Duodenal mucosa (tissue), 2 donors: Measurements from ENCODE around the gene GOLGA6C.
"Not testable (repeated sequence)": the region's sequence is repeated elsewhere in the genome, so short reads cannot be mapped to it uniquely, and the experiment has no call there.

Source experiments
- H3K27ac ChIP-seq: one replicate; pipeline ENCODE4 v1.7.0; 2013; ENCODE audit warnings: low read depth, low read length
- H3K27me3 ChIP-seq, 2 donors: one replicate each; pipeline ENCODE4 v1.7.0; 2013; ENCODE audit warnings: low read length in 2 of 2, control low read depth in 1 of 2; ENCODE audit not compliant: insufficient read depth in 2 of 2, control insufficient read depth in 1 of 2
- H3K36me3 ChIP-seq, 2 donors: one replicate each; pipeline ENCODE4 v1.7.0; 2013; ENCODE audit warnings: low read length in 2 of 2, control low read depth in 1 of 2; ENCODE audit not compliant: insufficient read depth in 2 of 2, control insufficient read depth in 1 of 2
- H3K4me1 ChIP-seq, 2 donors: one replicate each; pipeline ENCODE4 v1.7.0; 2013; ENCODE audit warnings: low read length in 2 of 2, control low read depth in 1 of 2; ENCODE audit not compliant: insufficient read depth in 2 of 2, control insufficient read depth in 1 of 2
- H3K4me3 ChIP-seq, 2 donors: one replicate each; pipeline ENCODE4 v1.7.0; 2013; ENCODE audit warnings: low read length in 2 of 2, low read depth in 1 of 2
- H3K9ac ChIP-seq, 2 donors: one replicate each; pipeline ENCODE4 v1.7.0; 2013; ENCODE audit warnings: low read length in 2 of 2, low read depth in 1 of 2
- H3K9me3 ChIP-seq, 2 donors: one replicate each; pipeline ENCODE4 v1.7.0; 2013; ENCODE audit warnings: low read length in 2 of 2, control low read depth in 1 of 2; ENCODE audit not compliant: control insufficient read depth in 1 of 2

Gene GOLGA6C

DNA sequence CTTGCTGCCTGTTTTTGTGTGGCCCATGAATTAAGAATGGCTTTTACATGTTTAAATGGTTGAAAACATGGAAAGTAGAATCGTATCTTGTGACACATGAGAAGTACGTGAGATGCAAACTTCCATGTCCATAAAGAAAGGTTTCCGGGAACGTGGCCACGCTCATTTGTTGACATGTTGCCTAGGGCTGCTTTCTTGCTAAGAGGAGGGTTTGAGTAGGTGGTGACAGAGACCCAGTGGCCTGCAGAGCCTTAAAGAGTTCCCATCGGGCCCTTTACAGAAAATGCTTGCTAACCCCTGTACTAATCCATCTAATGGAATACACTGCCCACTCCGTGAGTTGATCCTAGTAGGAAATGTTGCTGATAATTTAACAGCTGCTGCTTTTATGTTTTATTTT is 31.0 kb upstream of the GOLGA6C start:
- H3K36me3 ChIP-seq, H3K4me3 ChIP-seq, H3K27me3 ChIP-seq, H3K9ac ChIP-seq, H3K9me3 ChIP-seq, H3K27ac ChIP-seq, H3K4me1 ChIP-seq: not testable (repeated sequence)

DNA sequence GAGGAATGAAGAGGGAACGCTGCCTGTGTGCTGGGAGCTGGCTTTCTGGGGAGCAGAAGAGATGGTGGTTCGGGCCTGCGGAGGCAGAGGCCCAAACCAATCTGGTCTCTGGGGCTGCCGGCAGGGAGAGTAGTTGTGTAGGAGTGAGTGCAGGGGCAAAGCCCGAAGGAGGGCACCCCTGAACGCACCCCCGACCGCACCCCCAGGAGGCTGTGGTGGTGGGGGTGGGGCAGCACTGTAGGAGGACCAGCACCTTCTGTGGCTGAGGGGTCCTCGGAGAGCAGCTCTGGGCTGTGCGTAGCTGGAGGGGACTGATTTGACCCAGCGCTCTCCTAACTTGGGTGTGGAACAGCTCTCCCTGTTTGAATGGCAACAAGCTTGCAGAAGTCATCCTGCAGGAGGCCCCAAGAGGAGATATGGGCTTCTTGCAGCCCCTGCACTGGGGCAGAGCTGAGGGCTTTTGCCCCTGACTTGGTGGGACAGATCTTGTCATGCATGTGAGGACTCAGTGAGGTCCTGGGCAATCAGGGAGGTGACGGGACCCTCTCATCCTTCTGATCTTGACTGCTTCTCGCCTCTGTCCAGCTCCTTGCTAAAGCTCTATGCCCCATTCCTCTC is 30.4 kb upstream of the GOLGA6C start:
- Histone ChIP-seq H3K4me3 (no peak overlapping the region), H3K9ac (no peak overlapping the region), H3K9me3 (no peaks in the 10 kb centered on the region), H3K27ac (no peak overlapping the region), H3K4me1 (no peaks in the 10 kb centered on the region), H3K36me3 (no peaks in the 10 kb centered on the region), H3K27me3 (peaks cover 3 to 5% of the 10 kb centered on the region in 2 donors)

DNA sequence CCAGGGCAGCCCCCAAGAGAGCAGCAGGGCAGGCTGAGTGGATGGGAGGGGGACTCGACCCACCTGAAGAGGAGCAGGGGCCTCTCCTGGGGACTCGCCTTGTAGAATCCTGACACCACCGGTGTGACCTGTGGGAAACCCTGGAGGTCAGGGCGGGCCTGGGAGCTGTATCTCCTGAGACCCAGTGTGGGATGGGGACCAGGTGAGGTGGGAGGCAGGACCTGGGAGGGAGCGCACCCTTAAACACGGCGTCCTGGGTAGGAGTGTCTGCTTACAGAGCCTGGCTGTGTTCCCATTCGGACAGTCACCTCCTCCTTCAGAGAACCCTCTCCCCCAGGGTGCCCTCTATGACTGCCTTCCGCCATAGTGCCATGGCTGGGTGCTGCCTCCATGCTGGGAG is 29.3 kb upstream of the GOLGA6C start:
- Histone ChIP-seq H3K9me3 (no peaks in the 10 kb centered on the region), H3K27ac (no peak overlapping the region), H3K27me3 (peaks cover 3 to 5% of the 10 kb centered on the region in 2 donors), H3K4me3 (no peak overlapping the region), H3K4me1 (no peaks in the 10 kb centered on the region), H3K36me3 (no peaks in the 10 kb centered on the region), H3K9ac (no peak overlapping the region)

DNA sequence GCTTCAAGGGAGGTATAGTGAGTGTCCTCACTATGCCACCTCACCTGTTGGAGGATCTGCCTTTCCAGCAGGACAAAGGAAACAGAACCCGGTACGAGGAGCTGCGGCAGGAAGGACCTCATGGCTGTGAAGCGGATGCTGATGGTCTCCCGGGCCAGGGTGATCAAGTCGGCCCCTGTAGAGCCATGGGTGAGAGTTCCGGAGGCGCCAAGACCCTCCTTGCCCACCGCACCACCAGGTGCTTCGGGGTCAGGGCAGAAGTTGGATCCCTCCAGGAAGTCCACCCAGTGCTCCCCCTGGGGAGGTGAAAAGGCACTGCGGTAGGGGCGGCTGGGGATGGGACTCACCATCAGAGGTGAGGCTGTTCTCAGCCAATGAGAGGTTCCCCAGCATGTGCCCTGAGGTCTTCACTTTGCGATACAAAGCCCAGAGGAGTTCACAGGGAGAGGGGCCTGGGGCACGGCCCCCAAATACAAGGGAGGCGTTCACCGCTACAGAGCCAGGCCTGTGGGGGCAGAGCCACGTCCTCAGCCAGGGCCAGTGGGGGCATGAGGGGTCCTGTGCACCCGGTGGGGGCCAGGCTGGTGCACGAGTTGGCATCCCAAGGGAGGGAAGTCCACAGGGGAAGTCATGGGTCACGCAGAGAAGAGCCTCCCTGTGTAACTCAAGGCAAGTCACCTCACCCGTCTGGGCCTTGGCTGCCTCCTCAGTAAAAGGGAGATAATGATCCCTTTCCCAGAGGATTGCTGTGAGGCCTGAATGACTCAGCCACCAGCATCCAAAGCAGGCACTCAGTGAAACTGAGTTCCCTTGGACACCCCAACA is 28.7 kb upstream of the GOLGA6C start:
- no peaks in the 10 kb centered on the region for H3K4me1 ChIP-seq
- H3K4me3 ChIP-seq: no peak overlapping the region
- H3K9ac ChIP-seq: no peak overlapping the region
- no peak overlapping the region for H3K27ac ChIP-seq
- no peaks in the 10 kb centered on the region for H3K36me3 ChIP-seq
- no peaks in the 10 kb centered on the region for H3K9me3 ChIP-seq
- H3K27me3 ChIP-seq: peaks cover 3 to 5% of the 10 kb centered on the region in 2 donors

DNA sequence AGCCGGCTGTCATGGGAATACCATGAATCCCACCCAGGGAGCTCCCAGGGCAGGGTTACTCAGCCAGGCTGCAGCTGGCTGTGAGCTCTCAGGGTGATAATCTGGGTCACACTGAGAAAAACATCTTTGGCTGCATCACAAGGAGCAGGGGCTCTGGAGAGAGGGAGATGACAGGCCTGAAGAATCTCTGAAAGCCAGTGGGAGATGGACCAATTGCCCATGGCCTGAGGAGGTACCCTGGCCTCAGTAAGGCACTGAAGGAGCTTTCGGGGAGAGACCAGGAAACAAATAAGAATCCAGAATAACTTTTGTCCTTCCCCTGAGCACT is 28.2 kb upstream of the GOLGA6C start:
- H3K27me3 ChIP-seq: peaks cover 3 to 5% of the 10 kb centered on the region in 2 donors
- H3K27ac ChIP-seq: no peak overlapping the region
- H3K9me3 ChIP-seq: no peaks in the 10 kb centered on the region
- H3K9ac ChIP-seq: no peak overlapping the region
- no peak overlapping the region for H3K4me3 ChIP-seq
- no peaks in the 10 kb centered on the region for H3K36me3 ChIP-seq
- H3K4me1 ChIP-seq: no peaks in the 10 kb centered on the region

DNA sequence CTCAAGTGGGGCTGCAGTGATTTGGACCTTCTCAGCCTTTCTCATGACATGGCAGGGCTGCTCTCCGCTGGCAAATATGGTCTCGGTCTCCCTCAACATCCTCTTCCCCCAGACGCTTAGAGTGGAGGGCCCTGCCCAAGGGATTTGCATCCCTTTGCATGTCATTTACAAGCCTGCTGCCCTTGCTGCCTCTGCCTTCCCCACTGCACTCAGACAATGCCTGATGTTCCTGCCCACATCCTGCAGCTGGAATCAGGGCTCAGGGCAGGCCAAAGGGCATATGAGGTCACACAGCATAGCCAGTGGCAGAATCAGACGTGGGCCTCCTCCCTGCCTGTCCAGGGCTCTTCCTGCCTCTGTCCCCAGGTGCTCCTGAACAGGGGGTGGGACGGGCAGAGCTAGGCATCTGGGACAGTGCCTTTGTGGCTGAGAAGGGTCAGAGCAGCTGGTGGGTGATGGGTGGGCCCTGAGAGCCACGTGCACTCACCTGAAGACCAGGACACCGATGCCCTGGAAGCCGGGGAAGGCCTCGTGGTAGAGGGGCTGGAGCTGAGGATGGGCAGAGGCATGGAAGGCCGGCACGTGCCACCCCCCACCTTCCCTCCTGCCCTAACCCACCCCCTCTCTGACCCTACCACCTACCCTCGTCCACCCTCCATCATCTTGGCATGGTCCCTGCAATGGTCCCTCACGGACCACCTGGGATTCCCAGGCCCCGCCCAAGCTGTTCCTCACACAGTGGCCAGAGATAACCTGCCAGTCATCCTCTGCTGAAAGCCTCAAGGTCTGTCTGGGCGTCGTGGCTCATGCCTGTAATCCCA is 27.4 kb upstream of the GOLGA6C start:
- Histone ChIP-seq H3K4me1 (no peaks in the 10 kb centered on the region), H3K27me3 (peaks cover 3 to 5% of the 10 kb centered on the region in 2 donors), H3K4me3 (no peak overlapping the region), H3K27ac (no peak overlapping the region), H3K36me3 (no peaks in the 10 kb centered on the region), H3K9me3 (no peaks in the 10 kb centered on the region), H3K9ac (no peak overlapping the region)

DNA sequence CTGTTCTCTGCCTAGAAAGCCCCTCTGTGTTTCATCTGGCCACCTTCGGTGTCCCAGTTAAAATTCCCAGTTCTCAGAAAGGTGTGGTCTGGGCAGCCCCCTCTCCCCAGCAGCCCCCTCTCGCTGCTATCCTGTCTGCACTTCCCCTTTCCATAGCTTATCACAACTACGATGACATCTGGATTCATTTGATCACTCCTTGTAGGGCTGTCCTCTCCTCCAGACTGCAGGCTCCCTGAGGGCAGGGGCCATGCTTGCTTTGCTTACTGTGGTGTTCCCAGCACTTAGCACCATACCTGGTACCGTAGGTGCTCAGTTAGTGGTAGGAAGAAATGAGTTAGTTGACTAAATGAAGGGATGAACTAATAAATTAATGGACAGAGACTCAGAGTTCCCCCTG is 26.3 kb upstream of the GOLGA6C start:
- no peak overlapping the region for H3K9ac ChIP-seq
- H3K4me3 ChIP-seq: no peak overlapping the region
- H3K36me3 ChIP-seq: no peaks in the 10 kb centered on the region
- H3K27me3 ChIP-seq: peaks cover 3 to 5% of the 10 kb centered on the region in 2 donors
- no peaks in the 10 kb centered on the region for H3K9me3 ChIP-seq
- no peaks in the 10 kb centered on the region for H3K4me1 ChIP-seq
- no peak overlapping the region for H3K27ac ChIP-seq

DNA sequence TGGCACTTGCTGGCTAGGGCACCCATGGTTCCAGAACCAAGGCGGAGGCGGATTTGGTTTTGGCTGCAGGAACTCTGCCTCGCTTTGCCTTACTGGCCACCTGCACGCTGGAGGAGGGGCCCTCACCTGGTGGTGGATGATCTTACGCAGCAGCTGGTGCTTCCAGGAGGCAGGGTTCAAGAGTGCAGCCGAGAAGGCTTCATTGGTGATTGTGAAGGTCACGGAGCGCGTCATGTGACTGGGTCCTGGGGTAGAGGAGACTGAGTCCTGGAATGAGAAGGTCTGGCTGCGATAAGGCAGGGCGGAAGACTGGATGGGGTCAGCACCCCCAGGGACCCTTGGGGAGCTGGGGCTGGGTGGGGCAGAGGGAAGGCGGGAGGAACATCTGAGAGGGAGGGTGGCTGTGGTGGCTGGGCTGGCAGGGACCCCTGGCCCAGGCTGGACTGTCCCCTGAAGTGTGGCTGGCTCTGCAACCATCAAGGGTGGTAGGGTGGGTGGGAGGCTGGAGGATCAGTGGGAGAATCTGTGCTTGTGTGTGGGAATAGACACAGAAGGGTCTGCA is 25.8 kb upstream of the GOLGA6C start:
- Histone ChIP-seq H3K27ac (no peak overlapping the region), H3K27me3 (peaks cover 3 to 5% of the 10 kb centered on the region in 2 donors), H3K9me3 (no peaks in the 10 kb centered on the region), H3K9ac (no peak overlapping the region), H3K4me1 (no peaks in the 10 kb centered on the region), H3K4me3 (no peak overlapping the region), H3K36me3 (no peaks in the 10 kb centered on the region)

DNA sequence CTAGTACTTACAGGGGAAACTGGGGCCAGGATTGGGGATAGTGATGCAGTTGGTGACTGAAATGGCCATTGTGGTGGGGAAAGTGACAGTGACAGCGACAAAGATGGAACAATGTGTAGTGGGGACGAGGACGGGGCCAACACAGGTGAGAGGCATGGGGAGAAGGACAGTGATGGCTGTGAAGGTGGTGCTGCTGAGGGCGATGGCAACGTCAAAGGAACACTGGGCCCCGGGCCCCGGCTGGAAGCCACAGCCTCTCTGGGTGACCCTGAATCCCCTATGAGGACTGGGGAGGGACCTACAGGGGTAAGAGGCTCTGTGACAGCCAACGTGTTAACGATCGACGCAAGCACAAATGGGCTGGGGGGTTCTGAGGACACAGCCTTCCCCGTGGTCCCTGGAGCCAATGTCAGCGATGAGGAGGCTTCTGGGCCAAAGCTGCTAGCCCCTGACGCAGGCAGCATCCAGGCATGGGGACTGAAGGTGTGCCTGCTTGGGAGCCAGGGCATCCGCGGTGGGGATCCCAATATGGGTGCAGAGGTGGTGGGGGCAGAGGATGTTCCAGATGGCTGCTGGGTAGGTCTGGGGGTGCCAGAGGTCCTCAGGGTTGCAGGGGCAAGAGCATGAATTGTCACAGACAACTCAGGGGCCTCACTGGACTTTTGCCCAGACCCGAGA is 25.2 kb upstream of the GOLGA6C start:
- Histone ChIP-seq H3K4me3 (no peak overlapping the region), H3K9me3 (no peaks in the 10 kb centered on the region), H3K36me3 (no peaks in the 10 kb centered on the region), H3K4me1 (no peaks in the 10 kb centered on the region), H3K27me3 (peaks cover 2 to 5% of the 10 kb centered on the region in 2 donors), H3K27ac (no peak overlapping the region), H3K9ac (no peak overlapping the region)
